Measurements from ENCODE around the gene SRR. TPM values are rescaled to one million over a fixed set of nuclear protein-coding genes. Genes with fewer than 3 reads are reported as not detected.

The SRR gene
- total RNA-seq, 1 experiment from 2014 or later = 5.6 TPM

- Histone ChIP-seq H4K91ac (ENCODE audit: insufficient read length, low read depth, low read length) (no peak overlapping the region), H3K4me1 (ENCODE audit: insufficient read depth, low read length) (peaks cover 4% of the 10 kb centered on the region), H2BK15ac (ENCODE audit: low read depth, low read length) (no peak overlapping the region), H2AFZ (ENCODE audit: low read length) (no peak overlapping the region), H3K23me2 (ENCODE audit: insufficient read length, low read depth, low read length, poor library complexity, severe bottlenecking) (peaks cover 5% of the 10 kb centered on the region), H4K5ac (ENCODE audit: insufficient read length, low read depth, low read length) (no peak overlapping the region), H4K20me1 (ENCODE audit: control insufficient read depth, insufficient read depth, insufficient read length) (no peaks in the 10 kb centered on the region), H3K27me3 (ENCODE audit: insufficient read depth, low read length) (no peaks in the 10 kb centered on the region), H3K4ac (ENCODE audit: low read depth, low read length) (no peak overlapping the region), H2BK12ac (ENCODE audit: insufficient read length, low read depth, low read length) (no peak overlapping the region), H3K23ac (ENCODE audit: insufficient read length, low read depth, low read length) (no peak overlapping the region), H3K79me1 (ENCODE audit: insufficient read depth, low read depth, low read length, poor library complexity, severe bottlenecking) (no peaks in the 10 kb centered on the region), H3K79me2 (ENCODE audit: insufficient read depth, low read length) (no peaks in the 10 kb centered on the region), H3K27ac (ENCODE audit: insufficient read length, low read depth, low read length) (no peak overlapping the region), H2BK20ac (ENCODE audit: low read depth, low read length, poor library complexity, severe bottlenecking) (no peak overlapping the region), H3K4me2 (ENCODE audit: insufficient read depth, insufficient read length, low read length) (no peak overlapping the region), H3K9me3 (ENCODE audit: control insufficient read depth, low read depth, low read length) (no peaks in the 10 kb centered on the region), H2BK120ac (ENCODE audit: low read depth, low read length, poor library complexity, severe bottlenecking) (no peak overlapping the region), H2BK5ac (ENCODE audit: insufficient read length, low read length) (no peak overlapping the region), H3K14ac (ENCODE audit: insufficient read depth, low read length) (no peak overlapping the region), H3K56ac (ENCODE audit: insufficient read length, low read depth, low read length) (no peak overlapping the region), H3K9ac (ENCODE audit: extremely low read depth, insufficient read length, low read length) (no peak overlapping the region), H2AK5ac (ENCODE audit: insufficient read length, low read length) (no peak overlapping the region), H3K18ac (ENCODE audit: insufficient read length, low read depth, low read length) (no peak overlapping the region), H4K8ac (replicated peaks; ENCODE audit: insufficient read length, low read depth, low read length) (no peak overlapping the region), H3T11ph (ENCODE audit: low read length) (no peak overlapping the region)
- H3K4me1 Mint-ChIP-seq = peaks cover 19 to 23% of the 10 kb centered on the region in 2 experiments
- H3K36me3 Mint-ChIP-seq (ENCODE audit: insufficient read depth in 1 of 3, low read depth in 3 of 3) = peaks cover 5 to 18% (median 15%) of the 10 kb centered on the region in 3 experiments; a peak in 6 of 7 replicates
- peak overlapping the region in 2 of 3 experiments; percentile 18 to 32; a peak in 1 of 7 replicates for H3K27ac Mint-ChIP-seq
- no peaks in the 10 kb centered on the region for H3K9me3 Mint-ChIP-seq
- DNase-seq = no peak
- TF ChIP-seq CTCF (conservative IDR thresholded peaks at IDR 0.05) = no peak
- no CpG with 5 or more reads among the region's 10 CpGs for WGBS (ENCODE audit: extremely low coverage, insufficient read length, low lambda C conversion rate)
- H3K4me3 Mint-ChIP-seq = no peak overlapping the region
- H3K27me3 Mint-ChIP-seq (ENCODE audit: low read depth) = no peaks in the 10 kb centered on the region
These were observed 40.8 kb downstream of the SRR start for GRCh38 chr17:2344528-2344927.

All from H9 (cell line).